Trophoblast cell (in vitro differentiated cells and primary cell): Measurements from ENCODE around the gene ETV6.

ENCODE experiments used
- DNase-seq, 2 donors: peaks; one replicate each; pipeline ENCODE4 v3.0.0-alpha.2; 2016
- H2AFZ ChIP-seq: 2 replicates; pipeline ENCODE4 v1.6.1; 2013; ENCODE audit warnings: low read length, moderate library complexity, mild to moderate bottlenecking; ENCODE audit not compliant: insufficient read depth, poor library complexity
- H2AK5ac ChIP-seq: 2 replicates; pipeline ENCODE4 v1.6.1; 2013; ENCODE audit warnings: mild to moderate bottlenecking, low read length
- H2BK120ac ChIP-seq: 2 replicates; pipeline ENCODE4 v1.6.1; 2013; ENCODE audit warnings: low read length, mild to moderate bottlenecking, moderate library complexity; ENCODE audit not compliant: insufficient read depth, poor library complexity
- H2BK12ac ChIP-seq: 2 replicates; pipeline ENCODE4 v1.6.1; 2013; ENCODE audit warnings: mild to moderate bottlenecking, low read length, moderate library complexity
- H2BK5ac ChIP-seq: 2 replicates; pipeline ENCODE4 v1.6.1; 2013; ENCODE audit warnings: low read length, low read depth, moderate library complexity, mild to moderate bottlenecking; ENCODE audit not compliant: poor library complexity
- H3K14ac ChIP-seq: 2 replicates; pipeline ENCODE4 v1.6.1; 2013; ENCODE audit warnings: mild to moderate bottlenecking, low read length
- H3K18ac ChIP-seq: 2 replicates; pipeline ENCODE4 v1.6.1; 2013; ENCODE audit warnings: mild to moderate bottlenecking, low read length
- H3K23ac ChIP-seq: 2 replicates; pipeline ENCODE4 v1.6.1; 2013; ENCODE audit warnings: low read length
- H3K27ac ChIP-seq: 2 replicates; pipeline ENCODE4 v1.5.1; 2013; ENCODE audit warnings: low read depth, mild to moderate bottlenecking, inconsistent platforms, low read length, moderate library complexity
- H3K27me3 ChIP-seq: 2 replicates; pipeline ENCODE4 v1.6.1; 2013; ENCODE audit warnings: inconsistent platforms, mild to moderate bottlenecking, low read length, moderate library complexity; ENCODE audit not compliant: insufficient read depth
- H3K36me3 ChIP-seq, 2 experiments: 1 replicate in 1 of 2; 2 replicates in 1 of 2; pipeline ENCODE4 v1.6.1; 2013; ENCODE audit warnings: low read length in 2 of 2, mild to moderate bottlenecking in 2 of 2, moderate library complexity in 1 of 2; ENCODE audit not compliant: insufficient read depth in 2 of 2, control insufficient read depth in 1 of 2
- H3K4ac ChIP-seq: 2 replicates; pipeline ENCODE4 v1.6.1; 2013; ENCODE audit warnings: low read depth, mild to moderate bottlenecking, low read length, moderate library complexity
- H3K4me1 ChIP-seq, 2 experiments: 1 replicate in 1 of 2; 2 replicates in 1 of 2; pipeline ENCODE4 v1.6.1; 2013; ENCODE audit warnings: low read length in 2 of 2, mild to moderate bottlenecking in 2 of 2, moderate library complexity in 1 of 2; ENCODE audit not compliant: insufficient read depth in 2 of 2, control insufficient read depth in 1 of 2
- H3K4me2 ChIP-seq: 2 replicates; pipeline ENCODE4 v1.6.1; 2013; ENCODE audit warnings: inconsistent platforms, mild to moderate bottlenecking, low read length, moderate library complexity
- H3K4me3 ChIP-seq: 2 replicates; pipeline ENCODE4 v1.5.1; 2013; ENCODE audit warnings: mild to moderate bottlenecking, low read depth, low read length, inconsistent platforms
- H3K79me1 ChIP-seq: one replicate; pipeline ENCODE4 v1.6.1; 2013; ENCODE audit warnings: low read length
- H3K79me2 ChIP-seq: 2 replicates; pipeline ENCODE4 v1.6.1; 2013; ENCODE audit warnings: low read length, mild to moderate bottlenecking; ENCODE audit not compliant: control insufficient read depth, insufficient read depth, poor library complexity
- H3K9ac ChIP-seq: 2 replicates; pipeline ENCODE4 v1.6.1; 2013; ENCODE audit warnings: mild to moderate bottlenecking, low read length
- H3K9me3 ChIP-seq: 2 replicates; pipeline ENCODE4 v1.6.1; 2013; ENCODE audit warnings: low read depth, mild to moderate bottlenecking, control low read depth, inconsistent platforms, low read length; ENCODE audit not compliant: insufficient read depth
- H4K12ac ChIP-seq: 2 replicates; pipeline ENCODE4 v1.6.1; 2013; ENCODE audit warnings: low read depth, mild to moderate bottlenecking, low read length, moderate library complexity
- H4K8ac ChIP-seq: 2 replicates; pipeline ENCODE4 v1.6.1; 2013; ENCODE audit warnings: low read depth, mild to moderate bottlenecking, low read length, moderate library complexity
- H4K91ac ChIP-seq: one replicate; pipeline ENCODE4 v1.6.1; 2013; ENCODE audit warnings: low read depth, mild to moderate bottlenecking, low read length, moderate library complexity
- WGBS: extraction: QIAGEN DNeasy Blood & Tissue Kit; methylation state at CpG from one replicate; pipeline ENCODE4 v1.1.7; 2013; ENCODE audit warnings: missing lambda C conversion rate; ENCODE audit not compliant: insufficient read length, insufficient coverage; ENCODE audit errors: extremely low coverage; 5-methylcytosine and 5-hydroxymethylcytosine counted together

Gene ETV6

GRCh38 chr12:11895421-11896078, 246.1 kb downstream of the ETV6 start:
- H3K4me2 ChIP-seq = no peak overlapping the region
- H2AFZ ChIP-seq = no peak overlapping the region
- no peak overlapping the region for H4K12ac ChIP-seq
- no peak overlapping the region for H2AK5ac ChIP-seq
- H3K79me2 ChIP-seq = peaks cover 1% of the 10 kb centered on the region
- WGBS = no CpG with 5 or more reads among the region's 7 CpGs
- no peak overlapping the region for H3K4ac ChIP-seq
- H4K91ac ChIP-seq = no peak overlapping the region
- peaks cover 9 to 10% of the 10 kb centered on the region in 2 experiments for H3K36me3 ChIP-seq
- no peak overlapping the region for H2BK120ac ChIP-seq
- no peak overlapping the region for H4K8ac ChIP-seq
- H2BK5ac ChIP-seq = no peak overlapping the region
- H3K9me3 ChIP-seq = no peaks in the 10 kb centered on the region
- peaks cover 3 to 4% of the 10 kb centered on the region in 2 experiments for H3K4me1 ChIP-seq
- no peak for DNase-seq
- H3K27me3 ChIP-seq = no peaks in the 10 kb centered on the region
- H3K9ac ChIP-seq = no peak overlapping the region
- no peak overlapping the region for H3K23ac ChIP-seq
- H3K14ac ChIP-seq = no peak overlapping the region
- no peak overlapping the region for H3K27ac ChIP-seq
- no peak overlapping the region for H3K4me3 ChIP-seq
- no peak overlapping the region for H3K18ac ChIP-seq
- no peak overlapping the region for H2BK12ac ChIP-seq
- H3K79me1 ChIP-seq = peaks cover 6% of the 10 kb centered on the region

GRCh38 chr12:11896417-11896929, 247.0 kb downstream of the ETV6 start:
- Histone ChIP-seq H3K79me2 (peaks cover 1% of the 10 kb centered on the region), H2BK12ac (no peak overlapping the region), H3K9ac (no peak overlapping the region), H3K14ac (no peak overlapping the region), H3K18ac (no peak overlapping the region), H3K23ac (no peak overlapping the region), H4K12ac (no peak overlapping the region), H3K4me2 (no peak overlapping the region), H3K4me3 (no peak overlapping the region), H2BK120ac (no peak overlapping the region), H2AFZ (no peak overlapping the region), H3K27ac (no peak overlapping the region), H3K36me3 (peaks cover 6 to 7% of the 10 kb centered on the region in 2 experiments), H4K8ac (no peak overlapping the region), H3K4ac (no peak overlapping the region), H3K27me3 (no peaks in the 10 kb centered on the region), H2BK5ac (no peak overlapping the region), H4K91ac (no peak overlapping the region), H3K4me1 (peaks cover 3 to 4% of the 10 kb centered on the region in 2 experiments), H3K79me1 (peaks cover 6% of the 10 kb centered on the region), H2AK5ac (no peak overlapping the region), H3K9me3 (no peaks in the 10 kb centered on the region)
- no peak for DNase-seq
- no CpG with 5 or more reads among the region's 3 CpGs for WGBS

- no peak for DNase-seq
- no peak overlapping the region for H3K4me2 ChIP-seq
- no CpG with 5 or more reads among the region's 2 CpGs for WGBS
Observed at GRCh38 chr12:11897923-11898322, 248.4 kb downstream of the ETV6 start.

GRCh38 chr12:11901701-11902524, 252.4 kb downstream of the ETV6 start:
- Histone ChIP-seq H3K9me3 (peaks cover 1% of the 10 kb centered on the region), H3K4ac (no peak overlapping the region), H2BK120ac (no peak overlapping the region), H3K4me3 (no peak overlapping the region), H3K18ac (no peak overlapping the region), H3K4me1 (no peaks in the 10 kb centered on the region), H4K12ac (no peak overlapping the region), H2BK5ac (no peak overlapping the region), H3K36me3 (no peaks in the 10 kb centered on the region), H3K79me2 (no peaks in the 10 kb centered on the region), H2AFZ (no peak overlapping the region), H3K23ac (no peak overlapping the region), H2BK12ac (no peak overlapping the region), H3K27ac (no peak overlapping the region), H4K91ac (no peak overlapping the region), H4K8ac (no peak overlapping the region), H2AK5ac (no peak overlapping the region), H3K79me1 (no peaks in the 10 kb centered on the region), H3K14ac (no peak overlapping the region), H3K9ac (no peak overlapping the region), H3K4me2 (no peak overlapping the region), H3K27me3 (no peaks in the 10 kb centered on the region)
- WGBS = no CpG with 5 or more reads among the region's 9 CpGs
- DNase-seq = no peak

More at GRCh38 chr12:11897923-11898322, 248.4 kb downstream of the ETV6 start:
- Histone ChIP-seq H2AFZ (no peak overlapping the region), H3K79me2 (no peaks in the 10 kb centered on the region), H3K4me1 (no peaks in the 10 kb centered on the region), H2AK5ac (no peak overlapping the region), H3K18ac (no peak overlapping the region), H4K8ac (no peak overlapping the region), H4K12ac (no peak overlapping the region), H2BK120ac (no peak overlapping the region), H3K79me1 (no peaks in the 10 kb centered on the region), H3K14ac (no peak overlapping the region), H3K9ac (no peak overlapping the region), H2BK5ac (no peak overlapping the region), H3K27ac (no peak overlapping the region), H3K9me3 (no peaks in the 10 kb centered on the region), H3K4ac (no peak overlapping the region), H4K91ac (no peak overlapping the region), H3K27me3 (no peaks in the 10 kb centered on the region), H3K36me3 (peaks cover 0 to 3% of the 10 kb centered on the region in 2 experiments), H2BK12ac (no peak overlapping the region), H3K4me3 (no peak overlapping the region), H3K23ac (no peak overlapping the region)
